GM19455 (cell line): ENCODE results near the gene KIAA1217.
"Not testable (repeated sequence)": the region's sequence is repeated elsewhere in the genome, so short reads cannot be mapped to it uniquely, and the experiment has no call there.

Source experiments
- ATAC-seq: cut with Tn5 transposase; IDR thresholded peaks from one replicate; pipeline ENCODE4 v1.9.1; 2021; ENCODE audit not compliant: unreplicated experiment

The KIAA1217 gene

DNA sequence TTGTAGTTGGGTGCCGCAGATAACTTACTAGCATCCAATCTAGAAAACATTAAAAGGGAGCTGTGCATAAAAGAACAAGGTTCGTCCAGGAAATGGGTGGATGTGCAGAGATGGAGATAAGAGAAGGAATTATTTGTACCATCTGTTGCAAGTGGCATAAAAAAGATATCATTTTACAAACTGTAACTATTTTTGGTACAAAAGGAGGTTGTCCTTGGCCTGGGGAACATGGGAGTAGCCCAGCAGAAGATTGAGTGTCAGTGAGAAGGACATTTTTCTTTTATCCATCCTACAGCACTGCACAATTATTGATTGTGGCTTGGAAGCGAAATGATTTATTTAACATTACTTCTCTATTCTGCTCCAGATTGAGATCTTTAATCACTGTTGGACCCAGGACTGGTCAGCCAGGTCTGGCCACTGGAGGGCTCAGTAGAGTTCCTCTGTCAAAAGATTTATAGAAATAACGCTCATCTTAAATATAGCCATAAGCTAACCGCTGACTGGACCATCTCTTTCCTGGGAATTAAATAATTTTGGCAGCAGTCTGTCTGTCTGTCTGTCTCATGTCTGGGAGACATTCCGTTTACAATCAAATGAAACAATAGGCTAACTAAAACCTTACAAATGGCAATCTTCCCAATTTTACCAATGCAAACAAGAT lies 254.1 kb downstream of the KIAA1217 start:
- no peak for ATAC-seq

DNA sequence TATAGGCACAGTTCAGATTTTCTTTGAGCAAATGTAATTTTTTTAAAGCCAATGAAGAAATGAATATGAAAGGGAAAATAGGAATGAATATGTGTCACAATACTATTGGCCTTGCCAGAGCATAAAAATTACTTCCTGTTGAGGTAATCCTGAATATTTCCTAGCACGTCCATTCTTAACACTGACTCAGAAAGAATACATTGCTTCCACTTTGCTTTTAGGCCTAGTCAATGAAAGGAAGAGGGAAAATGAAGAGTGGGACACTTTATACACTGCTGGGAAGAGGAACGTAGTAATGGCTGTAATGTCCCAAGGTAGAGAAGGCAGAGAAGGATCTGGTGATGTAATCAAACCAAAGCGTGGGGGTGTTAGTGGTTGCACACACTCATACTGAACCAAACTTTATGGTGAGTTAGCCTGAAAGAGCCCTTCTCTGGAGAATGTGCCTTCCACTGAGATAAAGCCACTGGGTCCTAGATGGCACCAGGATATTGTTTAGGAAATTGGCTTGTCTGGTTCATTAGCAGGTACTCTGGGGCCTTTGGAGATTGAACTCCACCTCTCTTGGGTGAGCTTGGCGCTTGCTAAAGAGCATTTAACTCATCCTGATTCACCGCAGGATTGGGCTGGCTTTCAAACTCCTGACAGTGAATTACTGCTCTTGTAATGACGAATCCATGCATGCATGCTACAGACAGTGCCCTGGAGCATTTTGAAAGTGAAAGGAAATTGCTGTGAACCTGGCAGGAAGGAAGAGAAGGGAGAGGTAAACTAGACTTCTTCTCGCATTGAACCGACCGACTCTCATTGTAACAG lies 254.9 kb downstream of the KIAA1217 start:
- peak; percentile 56 for ATAC-seq

DNA sequence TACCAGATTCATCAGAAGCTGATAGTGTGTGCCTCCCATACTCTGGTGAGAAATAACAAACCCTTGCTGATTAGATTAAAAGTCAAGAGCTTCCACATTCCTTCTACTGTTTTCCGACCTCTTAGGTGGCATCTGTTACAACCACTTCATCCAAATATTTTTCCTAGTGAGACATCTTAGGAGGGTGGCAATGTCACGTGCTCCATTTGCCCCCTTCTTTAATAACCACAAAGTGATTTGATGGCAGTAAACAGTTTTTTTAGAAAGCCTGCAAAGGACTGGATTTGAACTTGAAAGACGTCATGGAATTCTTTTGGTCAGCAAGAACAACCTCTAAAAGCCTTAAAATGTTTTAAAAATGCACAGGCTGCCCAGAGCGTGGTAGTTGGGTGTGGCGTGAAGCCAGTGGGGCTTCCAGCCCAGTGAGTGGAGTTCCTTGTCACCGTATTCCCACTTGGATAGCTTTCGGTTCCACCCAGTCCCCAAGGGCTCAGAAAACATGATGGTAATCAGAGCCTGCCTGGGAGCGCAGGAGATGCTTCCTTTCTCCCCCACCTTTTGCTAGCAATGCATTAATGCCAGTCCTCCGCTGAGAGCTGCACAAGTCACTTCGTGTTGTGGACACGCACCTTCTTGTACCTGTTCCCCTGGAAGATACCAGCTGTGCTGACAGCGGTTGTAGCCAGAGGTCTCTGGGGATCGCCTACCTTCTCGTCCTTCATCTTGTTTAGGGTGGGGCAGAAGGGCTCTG lies 256.4 kb downstream of the KIAA1217 start:
- no peak for ATAC-seq

DNA sequence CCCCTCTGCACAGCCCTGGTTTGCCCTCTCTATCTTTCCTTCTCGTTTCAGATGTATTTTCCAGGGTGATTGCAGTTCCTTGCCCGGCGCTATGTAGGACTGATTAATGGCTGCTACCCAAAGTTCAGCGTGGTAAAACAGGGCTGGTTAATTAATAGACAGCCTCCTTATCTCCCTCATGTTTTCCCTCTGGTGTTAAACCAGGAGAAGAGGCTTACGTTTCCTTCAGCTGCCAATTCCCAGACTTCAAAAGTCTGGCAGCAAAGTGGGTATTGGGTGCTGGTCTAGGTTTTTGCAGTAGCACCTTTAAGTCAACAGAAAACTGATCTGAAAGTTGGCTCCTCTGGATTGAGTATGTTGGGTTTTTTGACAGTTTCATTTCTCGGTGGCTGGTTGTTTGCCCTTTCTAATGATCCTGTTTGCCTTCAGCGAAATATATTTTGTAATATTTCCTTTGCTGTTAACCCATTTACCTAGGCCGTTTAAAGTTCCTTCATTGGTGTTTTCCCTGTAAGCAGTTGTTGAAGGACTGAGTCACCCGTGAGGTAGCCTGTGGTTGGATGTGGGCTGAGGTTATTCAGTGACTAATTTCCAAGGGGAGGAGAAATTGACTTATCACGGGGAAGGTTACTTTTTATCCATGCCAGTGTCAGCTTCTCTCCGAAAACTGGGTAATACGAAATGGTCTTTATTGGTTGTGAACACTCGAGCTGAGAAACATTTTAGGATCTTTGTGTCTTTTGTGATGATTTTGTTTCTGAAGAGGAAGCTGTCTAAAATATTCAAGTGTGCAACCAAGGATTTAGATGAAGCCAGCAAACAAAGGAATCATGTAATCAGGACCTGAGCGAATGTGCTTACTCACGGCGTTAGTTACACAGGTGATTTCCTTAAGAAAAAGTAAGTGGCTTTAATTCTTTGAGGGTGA lies 257.2 kb downstream of the KIAA1217 start:
- ATAC-seq: peak; percentile 48

DNA sequence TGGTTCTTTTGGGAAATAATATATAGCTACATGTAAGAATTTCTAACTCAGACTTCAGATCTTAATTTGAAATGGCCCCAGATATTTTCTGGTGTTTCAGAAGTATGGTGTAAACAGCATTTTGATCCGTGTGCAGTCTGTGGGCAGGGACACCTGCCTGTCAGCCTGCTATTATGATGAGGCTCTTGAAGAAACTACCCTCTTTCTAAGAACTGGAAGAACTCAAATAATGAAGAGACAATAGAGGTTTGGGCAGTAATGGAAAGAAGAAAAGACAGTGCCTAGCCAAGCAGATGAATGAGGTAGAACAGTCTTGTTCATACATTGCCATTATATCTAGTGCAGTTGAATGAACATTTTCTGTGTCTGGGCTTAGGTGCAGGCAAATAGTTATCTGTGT lies 258.2 kb downstream of the KIAA1217 start:
- no peak for ATAC-seq

DNA sequence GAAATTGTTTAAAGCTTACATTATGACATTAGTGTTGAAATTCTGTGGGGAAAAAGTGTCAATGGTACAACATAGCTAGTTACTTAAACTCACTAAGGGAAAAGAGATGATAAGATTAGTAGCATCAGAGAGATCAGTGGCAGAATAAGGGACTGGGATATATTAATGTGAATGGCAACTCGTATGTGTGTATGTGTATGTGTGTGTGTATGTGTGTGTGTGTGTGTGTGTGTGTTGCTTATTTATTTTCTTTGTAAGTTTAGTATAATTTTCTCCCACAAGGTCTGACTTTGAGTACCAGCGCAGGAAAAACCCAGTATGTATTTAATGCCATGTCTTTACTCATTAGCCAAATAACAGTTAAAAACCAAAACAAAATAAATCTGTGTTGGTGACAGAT lies 258.7 kb downstream of the KIAA1217 start:
- no peak for ATAC-seq

DNA sequence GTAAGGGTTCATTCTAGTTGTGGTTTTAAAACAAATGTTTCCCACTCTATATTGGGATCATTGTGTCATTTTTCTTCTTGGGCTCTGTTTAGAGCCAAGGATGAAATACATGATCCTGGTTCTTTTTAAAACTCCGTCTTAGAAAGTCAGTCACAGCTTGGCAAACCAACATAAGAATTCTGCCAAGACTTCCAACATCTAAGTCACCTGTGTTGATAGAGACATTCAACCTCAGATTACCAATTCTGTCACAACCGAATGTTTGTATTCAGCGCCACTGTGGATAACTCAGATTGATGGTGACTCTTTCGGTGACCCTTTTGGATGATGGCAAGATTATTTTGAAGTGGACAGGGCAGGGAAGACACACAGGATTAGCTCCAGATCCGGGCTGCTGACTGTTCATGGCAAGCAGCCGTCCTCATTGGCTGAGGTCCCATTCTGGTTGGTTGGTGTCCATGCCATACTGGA lies 259.4 kb downstream of the KIAA1217 start:
- no peak for ATAC-seq

DNA sequence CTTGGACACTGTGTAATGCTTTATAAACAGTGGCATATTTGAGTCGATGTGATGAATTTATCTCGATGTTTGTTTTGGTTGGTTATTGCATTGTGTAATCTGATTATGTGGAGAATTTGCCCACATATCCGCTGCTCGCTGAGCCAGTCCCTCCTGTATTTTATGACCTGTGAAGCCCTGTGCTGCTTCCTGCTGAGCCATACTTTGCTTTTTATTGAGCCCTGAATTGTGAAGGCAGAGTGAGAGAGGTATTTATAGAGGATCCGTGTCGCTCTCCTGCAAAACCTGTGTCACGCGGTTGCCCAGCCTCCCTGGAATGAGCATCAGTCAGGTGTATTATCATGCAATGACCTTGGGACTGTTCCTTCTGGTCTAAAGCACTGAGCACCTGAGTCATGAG lies 261.1 kb downstream of the KIAA1217 start:
- no peak for ATAC-seq

DNA sequence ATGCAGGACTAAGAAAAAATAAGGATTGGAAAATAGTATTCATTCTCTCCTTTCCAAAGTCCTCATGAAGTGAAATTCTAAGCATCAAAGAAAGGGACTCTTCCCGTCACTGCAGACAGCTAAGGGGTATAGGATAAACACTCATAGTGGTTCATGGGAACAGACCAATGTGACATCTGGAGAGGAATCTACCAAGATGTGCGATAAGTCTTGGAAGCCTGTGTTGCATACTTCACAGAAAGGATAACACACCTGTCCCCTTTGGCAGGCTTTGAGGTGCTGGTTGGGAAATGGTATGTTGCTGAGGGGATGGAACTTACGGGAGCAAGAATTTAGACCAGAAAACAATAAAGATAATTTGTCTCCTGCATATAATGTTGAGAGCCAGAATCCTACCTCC lies 266.7 kb downstream of the KIAA1217 start:
- no peak for ATAC-seq

DNA sequence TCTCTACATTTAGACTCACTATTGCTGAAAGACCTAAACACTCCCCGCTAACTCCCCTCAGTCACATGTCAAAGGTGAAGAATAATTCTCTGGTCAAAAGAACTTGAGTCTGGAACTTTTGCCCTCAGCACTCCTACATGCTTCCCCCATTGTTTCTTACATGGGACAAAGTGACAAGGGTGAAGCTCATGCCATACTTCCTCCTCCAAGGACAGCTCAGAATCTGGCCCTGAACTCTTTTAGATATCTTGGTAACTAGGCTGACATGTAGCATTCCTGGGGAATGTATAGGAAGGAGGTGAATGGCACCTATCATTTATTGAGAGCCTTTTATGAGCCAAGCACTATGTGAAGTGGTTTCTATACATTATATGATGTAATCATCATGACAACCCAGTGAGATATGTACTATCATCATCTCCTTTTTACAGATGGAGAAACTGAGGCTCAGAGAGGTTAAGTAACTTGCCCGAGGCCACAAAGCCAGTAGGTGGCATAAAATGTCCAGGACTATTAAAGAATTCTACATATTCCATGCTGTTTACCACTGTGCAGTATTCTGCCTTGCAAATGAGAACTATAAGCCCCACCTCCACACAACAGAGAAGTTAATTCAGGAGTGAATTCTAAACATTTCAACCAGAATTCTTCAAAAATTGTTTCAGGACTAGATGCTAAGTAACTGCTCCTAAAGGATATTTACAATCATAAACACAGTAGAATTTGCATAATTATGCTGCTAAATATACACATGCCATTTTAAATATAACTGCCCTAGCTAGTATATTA lies 268.2 kb downstream of the KIAA1217 start:
- no peak for ATAC-seq

DNA sequence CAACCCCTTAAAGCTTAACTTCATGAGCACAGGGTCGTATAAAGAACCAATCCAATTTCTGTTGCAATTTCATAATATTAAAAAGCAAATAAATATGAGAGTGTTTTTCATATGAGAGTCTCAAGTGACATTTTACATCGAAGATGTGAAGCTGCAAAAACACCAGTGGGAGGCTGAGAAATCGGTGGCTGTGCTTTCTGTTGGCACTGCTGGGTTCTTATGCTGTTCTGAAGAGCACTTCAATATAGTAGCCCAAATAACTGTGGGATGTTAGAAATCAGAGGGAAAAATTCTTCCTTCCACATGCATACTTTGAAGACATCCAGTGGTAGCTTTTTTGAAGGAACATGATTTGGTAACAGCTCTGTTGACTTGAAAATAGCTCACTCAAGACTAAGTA lies 269.0 kb downstream of the KIAA1217 start:
- no peak for ATAC-seq

DNA sequence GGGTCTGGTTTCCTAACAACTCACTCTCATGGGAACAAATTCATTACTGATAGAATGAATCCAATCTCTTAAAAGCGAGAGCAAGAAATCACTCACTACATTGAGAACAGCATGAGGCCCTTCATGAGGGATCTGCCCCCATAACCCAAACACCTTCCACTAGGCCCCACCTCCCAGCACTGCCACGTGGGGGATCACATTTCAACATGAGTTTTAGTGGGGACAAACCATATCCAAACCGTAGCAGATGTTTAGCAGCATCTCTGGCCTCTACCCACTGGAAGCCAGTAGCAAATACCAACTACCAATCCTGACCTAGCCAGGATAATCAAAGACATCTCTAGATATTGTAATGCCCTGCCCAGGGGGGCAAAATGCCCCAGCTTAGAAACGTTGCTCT lies 270.9 kb downstream of the KIAA1217 start:
- no peak for ATAC-seq

DNA sequence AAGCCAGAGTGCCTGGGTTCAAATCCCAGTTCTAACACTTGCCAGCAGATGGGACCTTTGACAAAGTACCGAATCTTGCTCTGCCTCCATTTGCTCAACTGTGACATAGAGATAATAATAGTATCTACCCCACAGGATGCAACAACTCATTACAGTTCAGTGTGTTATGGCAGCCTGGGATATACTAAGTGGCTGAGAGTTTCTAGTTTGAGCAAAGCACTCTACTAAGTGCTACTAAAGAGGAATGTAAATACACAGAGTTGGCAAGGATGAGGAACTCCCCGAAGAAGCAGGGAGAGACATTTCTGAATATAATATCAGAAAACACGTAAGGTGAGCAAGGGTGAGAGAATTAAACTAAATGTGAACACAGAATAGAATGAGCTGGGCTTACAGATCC lies 271.5 kb downstream of the KIAA1217 start:
- no peak for ATAC-seq

DNA sequence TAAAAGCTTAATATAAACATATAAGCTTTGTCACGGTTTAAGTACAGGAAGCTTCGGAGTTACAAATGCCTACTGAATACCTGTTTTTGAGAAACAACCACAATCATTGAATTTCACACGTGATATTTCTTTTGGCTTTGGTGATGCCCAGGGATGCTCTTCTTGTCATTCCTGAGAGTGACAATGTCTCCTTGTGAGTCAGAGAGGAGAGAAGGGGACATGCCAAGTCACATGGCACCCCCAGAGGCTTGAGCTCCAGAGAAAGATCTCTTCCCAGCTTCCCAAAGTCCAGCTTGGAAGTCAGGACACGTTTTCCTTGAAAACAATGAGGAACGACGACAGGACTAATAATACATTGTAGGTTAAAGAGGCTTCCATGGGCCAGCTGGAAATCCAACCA lies 272.3 kb downstream of the KIAA1217 start:
- no peak for ATAC-seq

DNA sequence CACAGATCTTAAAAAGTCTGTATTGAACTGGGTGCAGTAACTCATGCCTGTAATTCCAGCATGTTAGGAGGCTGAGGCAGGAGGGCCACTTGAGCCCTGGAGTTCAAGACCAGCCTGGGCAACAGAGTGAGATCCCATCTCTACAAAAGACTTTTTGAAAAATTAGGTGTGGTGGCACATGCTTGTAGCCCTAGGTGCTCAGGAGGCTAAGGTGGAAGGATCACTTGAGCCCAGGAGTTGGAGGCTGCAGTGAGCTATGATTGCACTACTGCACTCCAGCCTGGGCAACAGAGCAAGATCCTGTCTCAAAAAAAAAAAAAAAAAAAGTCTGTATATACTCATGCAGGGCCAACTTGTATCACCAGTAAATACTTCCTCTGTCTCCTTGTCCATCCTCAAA lies 273.8 kb downstream of the KIAA1217 start:
- ATAC-seq: not testable (repeated sequence)

DNA sequence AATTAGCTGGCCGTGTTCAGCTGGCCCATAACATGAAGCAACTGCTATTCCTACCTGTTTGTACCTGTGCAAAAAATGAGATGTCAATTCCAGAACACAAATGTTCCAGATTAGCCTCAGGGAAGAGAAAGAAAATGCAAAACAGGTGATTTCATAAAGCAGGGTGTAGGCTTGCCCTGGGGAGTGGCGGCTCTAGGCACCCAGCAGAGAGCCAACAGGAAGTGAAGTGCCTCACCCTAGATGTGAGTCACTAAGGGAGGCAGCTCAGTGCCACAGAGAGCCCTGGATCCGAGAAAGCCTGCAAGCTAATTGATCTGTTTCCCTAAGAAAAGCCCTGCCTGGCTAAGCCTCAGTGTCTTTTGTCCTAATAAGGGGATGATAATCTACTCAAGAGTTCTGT lies 274.8 kb downstream of the KIAA1217 start:
- peak; percentile 66 for ATAC-seq

DNA sequence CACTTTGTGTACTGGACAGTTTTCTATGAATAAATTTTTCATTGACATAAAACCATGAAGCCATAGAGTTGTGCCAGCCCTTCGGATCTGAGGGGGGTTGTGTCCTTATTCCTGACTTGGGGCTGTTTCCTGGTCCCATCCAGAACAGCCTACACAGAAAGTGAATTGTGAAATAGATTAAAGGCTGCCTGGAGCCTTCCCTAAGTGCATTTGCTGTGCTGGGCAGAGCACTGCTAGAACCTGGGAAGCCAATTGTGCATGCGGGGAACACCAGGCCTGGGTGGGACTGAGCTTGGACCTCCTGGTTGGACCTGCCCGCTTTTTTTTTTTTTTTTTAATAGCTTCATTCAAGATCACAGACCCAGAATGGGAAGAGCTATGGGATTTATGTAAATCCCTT lies 275.8 kb downstream of the KIAA1217 start:
- ATAC-seq: no peak

DNA sequence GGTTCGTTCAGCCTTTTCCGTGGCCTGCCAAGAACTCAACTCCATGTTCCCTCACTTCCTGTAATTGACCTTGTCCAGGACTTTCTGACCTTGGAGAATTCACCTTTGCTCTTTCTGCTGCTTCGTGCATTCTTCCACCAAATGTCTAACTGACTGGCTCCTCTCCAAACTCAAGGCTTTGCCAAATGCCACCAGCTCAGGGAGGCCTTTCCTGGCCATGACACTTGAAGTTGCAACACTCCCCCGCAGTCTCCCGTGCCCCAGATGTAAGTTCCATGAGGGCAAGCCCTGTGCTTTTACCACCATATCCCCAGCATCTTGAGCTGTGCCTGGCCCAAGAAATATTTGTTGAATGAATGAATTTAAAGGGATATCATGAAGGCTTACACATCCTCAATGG lies 276.4 kb downstream of the KIAA1217 start:
- no peak for ATAC-seq

DNA sequence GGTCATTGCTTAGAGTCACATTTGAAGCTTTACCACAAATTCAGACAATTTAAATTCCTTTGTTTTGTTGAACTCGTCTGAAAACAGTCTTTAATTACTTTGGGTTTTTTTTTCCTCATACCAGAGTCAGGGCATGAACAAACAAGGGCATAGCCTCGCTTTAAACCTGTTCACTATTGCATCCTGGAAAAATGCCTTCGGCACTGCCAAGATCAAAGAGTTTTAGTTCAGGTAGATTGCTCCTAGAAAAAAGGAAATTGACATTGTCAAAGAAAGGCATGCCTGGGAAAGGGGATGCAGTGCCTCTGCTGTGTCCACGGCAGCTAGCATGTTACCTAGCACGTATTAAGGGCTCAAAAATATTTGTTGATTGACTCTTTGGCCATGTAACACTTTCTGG lies 279.7 kb downstream of the KIAA1217 start:
- ATAC-seq: no peak

DNA sequence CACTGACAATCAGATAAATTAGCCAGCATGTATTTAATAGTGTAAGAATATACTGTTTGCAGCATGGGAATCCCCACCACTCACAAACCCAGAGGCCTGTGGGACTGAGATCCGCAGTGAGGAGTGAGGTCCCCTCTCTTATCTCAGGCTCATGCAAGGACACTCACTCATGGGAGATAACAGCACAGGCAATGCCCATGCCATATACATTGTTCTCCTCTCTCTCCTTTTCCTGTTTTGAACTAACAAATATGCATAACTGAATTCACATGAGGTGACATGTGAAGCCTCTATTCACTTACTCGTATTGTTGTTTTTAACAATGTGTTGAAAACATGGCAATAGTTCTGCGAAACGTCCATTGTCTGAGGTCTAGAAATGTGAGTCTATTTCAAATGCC lies 284.2 kb downstream of the KIAA1217 start:
- no peak for ATAC-seq
